GM23248 (cell line): ENCODE measurements around the gene AP3S2.

ENCODE experiments used
- EZH2 ChIP-seq: fragments of 200-600 bp; sonication (generic); IDR thresholded peaks from 2 replicates; pipeline ENCODE4 v1.6.1; 2018; ENCODE audit warnings: antibody characterized with exemption, mild to moderate bottlenecking; ENCODE audit not compliant: insufficient read depth, poor library complexity, severe bottlenecking
- EZH2phosphoT487 ChIP-seq: fragments of 200-600 bp; sonication (generic); IDR thresholded peaks from 2 replicates; pipeline ENCODE4 v1.6.1; 2018; ENCODE audit warnings: antibody characterized with exemption, moderate library complexity, mild to moderate bottlenecking, low read depth; ENCODE audit not compliant: insufficient read depth

GRCh38 chr15:89870006-89870405, 23.8 kb downstream of the AP3S2 start:
- TF ChIP-seq EZH2phosphoT487, result no peak
- TF ChIP-seq EZH2, result no peak
